Endothelial cell of umbilical vein (primary cell): ENCODE results near the gene ZFYVE26. TPM values are rescaled to one million over a fixed set of nuclear protein-coding genes. Genes with fewer than 3 reads are reported as not detected.

Experiments used
- BruUV-seq: library from RNA; stranded (reverse); fragments of 400-500 nt; replicated peaks from 2 replicates; lab custom pipeline; 2021; lab: Mats Ljungman, UMichigan
- CTCF ChIA-PET: fragments of 300-600, 350-600 bp; sonication (Branson Sonifier 250); formaldehyde crosslinking; loops from one replicate; lab custom pipeline; 2021; ENCODE audit warnings: antibody characterized with exemption, inconsistent platforms; lab: Charles Lee
- POLR2A ChIA-PET: fragments of 300-600, 350-600 bp; sonication (Branson Sonifier 250); formaldehyde crosslinking; loops from one replicate; lab custom pipeline; 2021; ENCODE audit warnings: antibody characterized with exemption, inconsistent platforms; lab: Charles Lee
- DNase-seq: peaks from one replicate; pipeline ENCODE4 v3.0.0-alpha.2; 2011; ENCODE audit warnings: low read depth, low spot score
- FAIRE-seq: peaks from 2 replicates; lab custom pipeline; 2011; peaks lifted over from hg19 to GRCh38; lab: Jason Lieb, UNC
- H2AFZ ChIP-seq: 2 replicates; pipeline ENCODE4 v1.6.0; 2012; ENCODE audit warnings: low read depth, low read length, control low read depth, inconsistent platforms
- H3K27ac ChIP-seq: 2 replicates; pipeline ENCODE4 v1.5.1; 2011; ENCODE audit warnings: low read depth, mild to moderate bottlenecking, control low read depth, low read length, moderate library complexity; ENCODE audit not compliant: insufficient read depth
- H3K27me3 ChIP-seq, 2 experiments: 2 replicates each; pipeline versions ENCODE4 v1.6.0 to v1.6.1; 2011; ENCODE audit warnings: low read length in 2 of 2, mixed read lengths in 1 of 2; ENCODE audit not compliant: control insufficient read depth in 2 of 2, insufficient read depth in 2 of 2
- H3K36me3 ChIP-seq, 2 experiments: 2 replicates in 1 of 2; 3 replicates in 1 of 2; pipeline ENCODE4 v1.5.1; 2011; ENCODE audit warnings: low read length in 2 of 2, mild to moderate bottlenecking in 1 of 2, moderate library complexity in 1 of 2; ENCODE audit not compliant: control insufficient read depth in 2 of 2, insufficient read depth in 2 of 2; ENCODE audit errors: extremely low read depth in 1 of 2
- H3K4me1 ChIP-seq: 3 replicates; pipeline ENCODE4 v1.5.1; 2011; ENCODE audit warnings: mild to moderate bottlenecking, low read length; ENCODE audit not compliant: control insufficient read depth, insufficient read depth; ENCODE audit errors: extremely low read depth
- H3K4me2 ChIP-seq: 2 replicates; pipeline ENCODE4 v1.6.1; 2011; ENCODE audit warnings: low read length, control low read depth, mixed read lengths; ENCODE audit not compliant: insufficient read depth
- H3K4me3 ChIP-seq, 3 experiments: fragments of 200-600 bp in 1 of 3; sonication (generic), shearing (Covaris generic) in 1 of 3; replicated peaks in 1 of 3; 2 replicates each; pipeline ENCODE4 v1.5.1; 2011 to 2016; ENCODE audit warnings: control low read depth in 3 of 3, low read length in 3 of 3, mild to moderate bottlenecking in 2 of 3, inconsistent platforms in 1 of 3, low read depth in 1 of 3, moderate library complexity in 1 of 3; ENCODE audit not compliant: insufficient read depth in 1 of 3
- H3K79me2 ChIP-seq: 2 replicates; pipeline ENCODE4 v1.6.0; 2012; ENCODE audit warnings: low read length, inconsistent platforms; ENCODE audit not compliant: control insufficient read depth, insufficient read depth
- H3K9ac ChIP-seq: replicated peaks from 2 replicates; pipeline ENCODE3; 2011; ENCODE audit warnings: low read length, control low read depth; ENCODE audit not compliant: insufficient read depth; ENCODE audit errors: extremely low read depth
- H3K9me1 ChIP-seq: replicated peaks from 3 replicates; pipeline ENCODE4 v1.6.0; 2011; ENCODE audit warnings: mild to moderate bottlenecking, low read length; ENCODE audit not compliant: control insufficient read depth, insufficient read depth; ENCODE audit errors: extremely low read depth
- H3K9me3 ChIP-seq: replicated peaks from 2 replicates; pipeline ENCODE4 v1.5.1; 2012; ENCODE audit warnings: low read length, inconsistent platforms; ENCODE audit not compliant: control insufficient read depth, insufficient read depth
- H4K20me1 ChIP-seq: replicated peaks from 2 replicates; pipeline ENCODE3; 2011; ENCODE audit warnings: mild to moderate bottlenecking, low read length; ENCODE audit not compliant: control insufficient read depth, insufficient read depth; ENCODE audit errors: extremely low read depth
- CTCF ChIP-seq, 2 donors: IDR thresholded peaks; 1 replicate in 1 of 2; 2 replicates in 1 of 2; pipeline ENCODE4 v1.5.1; 2011; ENCODE audit warnings: low read length in 2 of 2, mild to moderate bottlenecking in 2 of 2, moderate library complexity in 2 of 2, control low read depth in 1 of 2, inconsistent platforms in 1 of 2, low read depth in 1 of 2; ENCODE audit not compliant: insufficient read depth in 1 of 2; ENCODE audit errors: extremely low read depth in 1 of 2
- GATA2 ChIP-seq: IDR thresholded peaks from 2 replicates; pipeline ENCODE4 v1.7.0; 2011; ENCODE audit warnings: low read depth, mild to moderate bottlenecking, moderate library complexity, mixed read lengths, low read length; ENCODE audit not compliant: insufficient read length, insufficient read depth
- JUN ChIP-seq: IDR thresholded peaks from 2 replicates; pipeline ENCODE4 v1.6.1; 2011; ENCODE audit warnings: borderline replicate concordance, low read depth; ENCODE audit not compliant: insufficient read length, insufficient read depth
- MYC ChIP-seq: IDR thresholded peaks from one replicate; pipeline ENCODE4 v1.6.1; 2011; ENCODE audit warnings: mild to moderate bottlenecking, low read depth, low read length
- POLR2AphosphoS5 ChIP-seq: IDR thresholded peaks from 2 replicates; pipeline ENCODE4 v1.6.1; 2012; ENCODE audit warnings: low read depth, mild to moderate bottlenecking, control low read depth, low read length, moderate library complexity; ENCODE audit not compliant: insufficient read depth
- dilution Hi-C: fragments of 300-500 bp; cut with MboI; formaldehyde crosslinking; loops from one replicate; pipeline ENCODE4 v1.15.0; 2019; ENCODE audit warnings: low sequenced_read_pairs; ENCODE audit not compliant: extremely low pct_ligation_motif_present
- intact Hi-C: fragments of 100-400 bp; cut with micrococcal nuclease; formaldehyde crosslinking; loops from one replicate; pipeline ENCODE4 v1.10.0; 2022
- polyA plus RNA-seq, 4 experiments: library from polyadenylated mRNA; depleted of rRNA in 3 of 4; stranded (reverse) in 3 of 4; unstranded in 1 of 4; fragments of >200 nt; gene quantifications; 2 replicates each; pipeline versions ENCODE4 v1.2.1 to v1.2.3, GENCODE V29; 2011 to 2012; ENCODE audit warnings: missing spikeins in 1 of 4
- total RNA-seq: library from RNA; stranded (reverse); gene quantifications from 2 replicates; pipeline ENCODE4 v1.2.3, GENCODE V29; 2021

Gene ZFYVE26
- total and polyA plus RNA-seq, 2 donors (not counting 3 experiments of a cell fraction or from before 2014, with no cell fraction given) = 15.3 to 26.3 TPM

- BruUV-seq = no TSS peak
- DNase-seq (no peak), FAIRE-seq (no peak)
- TF ChIP-seq CTCF (IDR thresholded peaks at IDR 0.05; ENCODE audit: extremely low read depth in 1 of 2, insufficient read depth in 1 of 2, low read depth in 1 of 2, low read length in 2 of 2) = no peak
- no peak for TF ChIP-seq MYC
- no peak for TF ChIP-seq GATA2
- CTCF ChIA-PET = no interaction called here
- no peaks in the 10 kb centered on the region for H3K9me3 ChIP-seq
- intact Hi-C loops (no loop called here), dilution Hi-C loops (no loop called here)
- no peak overlapping the region for H3K4me3 ChIP-seq
- no peaks in the 10 kb centered on the region for H3K27me3 ChIP-seq
- no peaks in the 10 kb centered on the region for H4K20me1 ChIP-seq
- H3K9me1 ChIP-seq = no peaks in the 10 kb centered on the region
- no peak overlapping the region for H3K9ac ChIP-seq
- no peak overlapping the region for H3K27ac ChIP-seq
- peaks cover 25 to 44% of the 10 kb centered on the region in 2 experiments for H3K36me3 ChIP-seq
- POLR2A ChIA-PET = no interaction called here
- H3K4me1 ChIP-seq = no peaks in the 10 kb centered on the region
- no peak overlapping the region for H2AFZ ChIP-seq
- H3K4me2 ChIP-seq = no peak overlapping the region
- H3K79me2 ChIP-seq = no peaks in the 10 kb centered on the region
These were observed 32.1 kb downstream of the ZFYVE26 start for GRCh38 chr14:67784244-67784823.

GRCh38 chr14:67782090-67782489, 34.3 kb downstream of the ZFYVE26 start:
- H3K27me3 ChIP-seq = no peaks in the 10 kb centered on the region
- peaks cover 27 to 47% of the 10 kb centered on the region in 2 experiments for H3K36me3 ChIP-seq
- H3K9me1 ChIP-seq = no peaks in the 10 kb centered on the region
- H3K27ac ChIP-seq = no peak overlapping the region
- H4K20me1 ChIP-seq = no peaks in the 10 kb centered on the region
- DNase-seq (no peak), FAIRE-seq (no peak)
- H3K79me2 ChIP-seq = no peaks in the 10 kb centered on the region
- no peak overlapping the region for H2AFZ ChIP-seq
- ChIA-PET POLR2A (no interaction called here), CTCF (interaction anchor here (1.3 to 1.9 kb wide), 2 partner anchors 22 to 24 kb away, joined by 4 to 6 read pairs; no protein-coding TSS in a partner anchor)
- intact Hi-C loops = no loop called here
- H3K4me2 ChIP-seq = no peak overlapping the region
- H3K9ac ChIP-seq = no peak overlapping the region
- dilution Hi-C loops = no loop called here
- TF ChIP-seq POLR2AphosphoS5 (no peak), JUN (no peak), GATA2 (no peak)
- H3K9me3 ChIP-seq = no peaks in the 10 kb centered on the region
- BruUV-seq = no TSS peak
- no peaks in the 10 kb centered on the region for H3K4me1 ChIP-seq
- no peak overlapping the region for H3K4me3 ChIP-seq
